CD4-positive, alpha-beta memory T cell (primary cell): ENCODE data around the gene ERI3. TPM values are rescaled to one million over a fixed set of nuclear protein-coding genes. Genes with fewer than 3 reads are reported as not detected.
A peak's percentile ranks its signal among the peaks of the same experiment; 100 is the strongest.

ENCODE experiments used
- CTCF ChIA-PET: fragments of 350-600 bp; sonication (Branson Sonifier 250); formaldehyde crosslinking; loops from one replicate; lab custom pipeline; 2021; ENCODE audit warnings: inconsistent platforms; ENCODE audit not compliant: partially characterized antibody; lab: Charles Lee
- POLR2A ChIA-PET: fragments of 350-600 bp; sonication (Branson Sonifier 250); formaldehyde crosslinking; loops from one replicate; lab custom pipeline; 2021; ENCODE audit not compliant: partially characterized antibody; lab: Charles Lee
- DNase-seq, 5 donors: peaks; one replicate each; pipeline versions ENCODE4 v3.0.0 to v3.0.0-alpha.2; 2020 to 2022; ENCODE audit warnings: mixed read lengths in 1 of 5
- H3K27ac ChIP-seq: one replicate; pipeline ENCODE4 v1.7.0; 2013; ENCODE audit warnings: low read depth, low read length
- H3K27me3 ChIP-seq: 2 replicates; pipeline ENCODE4 v1.7.0; 2013; ENCODE audit warnings: mild to moderate bottlenecking, low read length, moderate library complexity; ENCODE audit not compliant: insufficient read depth
- H3K36me3 ChIP-seq: 2 replicates; pipeline ENCODE4 v1.7.0; 2013; ENCODE audit warnings: mild to moderate bottlenecking, low read length, moderate library complexity; ENCODE audit not compliant: insufficient read depth
- H3K4me1 ChIP-seq: 2 replicates; pipeline ENCODE4 v1.7.0; 2013; ENCODE audit warnings: mild to moderate bottlenecking, low read length, moderate library complexity; ENCODE audit not compliant: insufficient read depth
- H3K4me3 ChIP-seq, 2 donors: one replicate each; pipeline ENCODE4 v1.7.0; 2013; ENCODE audit warnings: low read length in 2 of 2, mild to moderate bottlenecking in 1 of 2
- H3K9me3 ChIP-seq, 2 donors: one replicate each; pipeline ENCODE4 v1.7.0; 2013; ENCODE audit warnings: low read length in 2 of 2, control low read depth in 1 of 2; ENCODE audit not compliant: control insufficient read depth in 1 of 2
- H3K27ac Mint-ChIP-seq, 7 donors: one replicate each; pipeline ENCODE4 v1.8.0; 2020 to 2021; ENCODE audit warnings: mixed read lengths in 7 of 7, mild to moderate bottlenecking in 6 of 7, inconsistent platforms in 3 of 7, moderate library complexity in 3 of 7
- H3K27me3 Mint-ChIP-seq, 2 donors: one replicate each; pipeline ENCODE4 v1.8.0; 2020 to 2021; ENCODE audit warnings: mixed read lengths in 2 of 2
- H3K36me3 Mint-ChIP-seq, 2 donors: one replicate each; pipeline ENCODE4 v1.8.0; 2020 to 2021; ENCODE audit warnings: mixed read lengths in 2 of 2, inconsistent platforms in 1 of 2, mild to moderate bottlenecking in 1 of 2
- H3K4me1 Mint-ChIP-seq, 4 donors: one replicate each; pipeline ENCODE4 v1.8.0; 2020 to 2021; ENCODE audit warnings: mixed read lengths in 4 of 4, mild to moderate bottlenecking in 1 of 4
- H3K4me3 Mint-ChIP-seq, 8 donors: one replicate each; pipeline ENCODE4 v1.8.0; 2020 to 2021; ENCODE audit warnings: mixed read lengths in 8 of 8, mild to moderate bottlenecking in 7 of 8, moderate library complexity in 6 of 8, inconsistent platforms in 3 of 8
- H3K9me3 Mint-ChIP-seq, 8 donors: one replicate each; pipeline ENCODE4 v1.8.0; 2020 to 2021; ENCODE audit warnings: mixed read lengths in 8 of 8, mild to moderate bottlenecking in 5 of 8, inconsistent platforms in 3 of 8, moderate library complexity in 1 of 8
- intact Hi-C: fragments of 100-400 bp; cut with micrococcal nuclease; formaldehyde crosslinking; loops from one replicate; pipeline ENCODE4 v1.15.1; 2023
- polyA plus RNA-seq, 2 donors: library from polyadenylated mRNA; unstranded; fragments of 300-500 nt; fragmentation: Illumina TruSeq; gene quantifications; one replicate each; pipeline ENCODE4 v1.2.3, GENCODE V29; 2021
- total RNA-seq, 2 experiments: library from RNA; stranded (reverse); gene quantifications; one replicate each; pipeline ENCODE4 v1.2.3, GENCODE V29; 2021

Gene ERI3
- total and polyA plus RNA-seq, 4 experiments from 2014 or later: 26.4 to 59.4 (median 31.7) TPM

GRCh38 chr1:44347280-44347679, 7.8 kb downstream of the ERI3 start:
- CTCF ChIA-PET: no interaction called here
- DNase-seq: no peak
- no peaks in the 10 kb centered on the region for H3K27me3 ChIP-seq

DNA sequence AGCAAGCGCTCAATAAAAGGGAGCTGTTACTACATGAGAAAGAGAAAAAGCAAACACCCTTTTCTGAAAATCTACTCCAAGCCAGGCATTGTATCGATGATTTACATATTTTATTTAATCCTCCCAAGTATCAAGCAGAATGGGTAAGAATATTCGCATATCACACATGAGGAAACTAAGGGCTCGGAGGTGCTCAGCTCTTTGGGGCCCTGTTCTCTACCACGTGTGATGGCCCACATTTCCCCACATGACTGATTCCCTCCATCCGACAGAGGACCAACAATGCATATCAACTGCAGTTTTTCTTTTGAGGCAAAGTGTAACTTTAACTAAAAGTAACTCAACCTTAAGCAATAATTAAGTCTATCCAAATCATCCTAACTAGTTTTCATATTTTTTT, 8.2 kb downstream of the ERI3 start:
- Histone ChIP-seq H3K4me1 (no peaks in the 10 kb centered on the region), H3K27me3 (no peaks in the 10 kb centered on the region), H3K9me3 (no peaks in the 10 kb centered on the region), H3K27ac (no peak overlapping the region), H3K4me3 (no peak overlapping the region), H3K36me3 (no peaks in the 10 kb centered on the region)
- H3K27me3 Mint-ChIP-seq: no peaks in the 10 kb centered on the region
- no peak overlapping the region for H3K27ac Mint-ChIP-seq
- POLR2A ChIA-PET: no interaction called here
- H3K9me3 Mint-ChIP-seq: no peaks in the 10 kb centered on the region
- CTCF ChIA-PET: no interaction called here
- H3K4me3 Mint-ChIP-seq: no peak overlapping the region
- no peak for DNase-seq
- peaks cover 17 to 32% (median 19%) of the 10 kb centered on the region in 4 donors for H3K4me1 Mint-ChIP-seq
- H3K36me3 Mint-ChIP-seq: peaks cover 4 to 8% of the 10 kb centered on the region in 2 donors
- intact Hi-C loops: no loop called here

More at GRCh38 chr1:44347280-44347679, 7.8 kb downstream of the ERI3 start:
- Mint-ChIP-seq H3K27ac (no peak overlapping the region), H3K9me3 (no peaks in the 10 kb centered on the region), H3K36me3 (peaks cover 4 to 8% of the 10 kb centered on the region in 2 donors), H3K27me3 (no peaks in the 10 kb centered on the region), H3K4me3 (no peak overlapping the region), H3K4me1 (peaks cover 17 to 35% (median 18%) of the 10 kb centered on the region in 4 donors)
- POLR2A ChIA-PET: no interaction called here
- no peak overlapping the region for H3K27ac ChIP-seq
- H3K9me3 ChIP-seq: no peaks in the 10 kb centered on the region
- H3K36me3 ChIP-seq: no peaks in the 10 kb centered on the region
- H3K4me3 ChIP-seq: no peak overlapping the region
- H3K4me1 ChIP-seq: no peaks in the 10 kb centered on the region
- intact Hi-C loops: no loop called here

- no peak for DNase-seq
- Mint-ChIP-seq H3K27ac (peak overlapping the region in 2 of 7 donors; percentile 2 to 84), H3K4me3 (no peak overlapping the region), H3K4me1 (peaks cover 17 to 30% (median 19%) of the 10 kb centered on the region in 4 donors), H3K9me3 (no peaks in the 10 kb centered on the region), H3K36me3 (peaks cover 4 to 8% of the 10 kb centered on the region in 2 donors), H3K27me3 (no peaks in the 10 kb centered on the region)
- Histone ChIP-seq H3K9me3 (no peaks in the 10 kb centered on the region), H3K4me3 (no peak overlapping the region), H3K36me3 (no peaks in the 10 kb centered on the region), H3K27ac (no peak overlapping the region), H3K4me1 (no peaks in the 10 kb centered on the region), H3K27me3 (no peaks in the 10 kb centered on the region)
- CTCF ChIA-PET: no interaction called here
- POLR2A ChIA-PET: no interaction called here
- intact Hi-C loops: no loop called here
Measured at GRCh38 chr1:44346184-44346583, 8.9 kb downstream of the ERI3 start.

- no peak for DNase-seq
- ChIA-PET CTCF (no interaction called here), POLR2A (no interaction called here)
- Mint-ChIP-seq H3K4me3 (no peak overlapping the region), H3K9me3 (no peaks in the 10 kb centered on the region), H3K36me3 (peaks cover 7 to 12% of the 10 kb centered on the region in 2 donors), H3K27ac (peak overlapping the region in 1 of 7 donors; percentile 31), H3K27me3 (no peaks in the 10 kb centered on the region), H3K4me1 (peaks cover 16 to 34% (median 18%) of the 10 kb centered on the region in 4 donors)
- no peaks in the 10 kb centered on the region for H3K27me3 ChIP-seq
- no peak overlapping the region for H3K27ac ChIP-seq
- no peaks in the 10 kb centered on the region for H3K36me3 ChIP-seq
- intact Hi-C loops: no loop called here
- no peak overlapping the region for H3K4me3 ChIP-seq
- no peaks in the 10 kb centered on the region for H3K9me3 ChIP-seq
- H3K4me1 ChIP-seq: no peaks in the 10 kb centered on the region
Measured at GRCh38 chr1:44345187-44345775, 9.8 kb downstream of the ERI3 start.

DNA sequence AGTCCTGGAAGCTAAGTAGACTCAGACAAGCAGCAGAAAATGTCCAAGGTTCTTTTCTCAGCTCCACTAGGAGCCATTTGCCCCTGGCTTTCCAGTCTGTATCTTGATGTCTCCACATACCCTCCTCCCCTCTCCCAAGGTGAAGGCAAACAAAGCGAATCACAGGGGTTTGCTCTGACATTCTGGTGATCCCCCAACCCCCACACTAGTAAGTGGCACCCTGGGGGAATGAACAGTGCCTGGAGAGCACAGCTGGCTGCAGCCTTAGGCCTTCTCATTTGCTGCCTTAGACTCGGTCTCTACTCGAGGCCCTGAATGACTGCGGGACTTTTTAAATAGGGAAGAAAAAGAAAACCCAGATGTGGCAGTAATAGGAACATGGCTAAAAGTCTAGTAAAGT, 15.3 kb downstream of the ERI3 start:
- Mint-ChIP-seq H3K36me3 (peaks cover 42% of the 10 kb centered on the region in 2 donors), H3K4me3 (no peak overlapping the region), H3K9me3 (peaks cover 0 to 2% (median 0%) of the 10 kb centered on the region in 8 donors), H3K27ac (peak overlapping the region in 1 of 7 donors; percentile 53), H3K27me3 (no peaks in the 10 kb centered on the region), H3K4me1 (peaks cover 5 to 12% (median 10%) of the 10 kb centered on the region in 4 donors)
- intact Hi-C loops: no loop called here
- H3K9me3 ChIP-seq: no peaks in the 10 kb centered on the region
- ChIA-PET CTCF (interaction anchor here (1.4 kb wide), 1 partner anchor 22 kb away, joined by 3 read pairs; no protein-coding TSS in a partner anchor), POLR2A (no interaction called here)
- H3K27ac ChIP-seq: no peak overlapping the region
- H3K27me3 ChIP-seq: no peaks in the 10 kb centered on the region
- peaks cover 20% of the 10 kb centered on the region for H3K36me3 ChIP-seq
- H3K4me3 ChIP-seq: no peak overlapping the region
- H3K4me1 ChIP-seq: no peaks in the 10 kb centered on the region
- DNase-seq: no peak

DNA sequence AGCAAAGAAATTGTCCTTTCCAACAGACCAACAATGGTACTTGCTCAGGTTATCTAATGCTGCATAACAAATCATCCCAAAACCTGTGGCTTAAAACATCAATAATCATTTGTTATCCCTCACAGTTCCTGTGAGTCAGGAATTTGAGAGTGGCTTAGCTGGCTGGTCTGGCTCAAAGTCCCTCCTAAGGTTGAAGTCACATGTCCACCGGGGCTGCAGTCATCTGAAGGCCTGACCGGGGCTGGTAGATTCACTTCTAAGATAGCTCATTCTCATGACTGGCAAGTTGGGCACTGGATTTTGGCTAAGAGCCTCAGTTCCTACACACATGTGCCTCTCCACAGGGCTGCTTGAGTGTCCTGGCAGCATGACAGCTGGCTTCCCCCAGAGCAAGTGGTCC, 16.9 kb downstream of the ERI3 start:
- Mint-ChIP-seq H3K36me3 (peaks cover 42 to 52% of the 10 kb centered on the region in 2 donors), H3K27ac (no peak overlapping the region), H3K4me3 (no peak overlapping the region), H3K27me3 (no peaks in the 10 kb centered on the region), H3K4me1 (peaks cover under 1 to 12% (median 4%) of the 10 kb centered on the region in 4 donors), H3K9me3 (peaks cover 0 to 2% (median 0%) of the 10 kb centered on the region in 8 donors)
- Histone ChIP-seq H3K4me1 (no peaks in the 10 kb centered on the region), H3K27me3 (no peaks in the 10 kb centered on the region), H3K9me3 (no peaks in the 10 kb centered on the region), H3K36me3 (peaks cover 20% of the 10 kb centered on the region), H3K4me3 (no peak overlapping the region), H3K27ac (no peak overlapping the region)
- ChIA-PET POLR2A (interaction anchor here (1.7 kb wide), 1 partner anchor 17 kb away, joined by 5 read pairs; the partner anchor contains the start of gene ERI3), CTCF (interaction anchor here (0.6 to 1.3 kb wide), 2 partner anchors 14 to 1841 kb away, joined by 3 read pairs; no protein-coding TSS in a partner anchor)
- no peak for DNase-seq
- intact Hi-C loops: no loop called here

GRCh38 chr1:44336668-44337067, 18.4 kb downstream of the ERI3 start:
- no peak overlapping the region for H3K27ac Mint-ChIP-seq
- POLR2A ChIA-PET: no interaction called here
- no peak overlapping the region for H3K4me3 Mint-ChIP-seq
- Histone ChIP-seq H3K4me3 (no peak overlapping the region), H3K27ac (no peak overlapping the region), H3K9me3 (no peaks in the 10 kb centered on the region), H3K4me1 (no peaks in the 10 kb centered on the region), H3K27me3 (no peaks in the 10 kb centered on the region), H3K36me3 (peaks cover 20% of the 10 kb centered on the region)
- intact Hi-C loops: no loop called here
- H3K9me3 Mint-ChIP-seq: peaks cover 0 to 2% (median 0%) of the 10 kb centered on the region in 8 donors
- peaks cover 0 to 8% (median 4%) of the 10 kb centered on the region in 4 donors for H3K4me1 Mint-ChIP-seq
- peaks cover 51 to 63% of the 10 kb centered on the region in 2 donors for H3K36me3 Mint-ChIP-seq
- no peaks in the 10 kb centered on the region for H3K27me3 Mint-ChIP-seq
- CTCF ChIA-PET: interaction anchor here (0.6 to 1.3 kb wide), 2 partner anchors 12 to 253 kb away, joined by 3 to 4 read pairs; no protein-coding TSS in a partner anchor
- no peak for DNase-seq
